ENCODE results near the gene KIF5A.

- TF ChIP-seq CTCF (IDR thresholded peaks at IDR 0.05) (no peak), POLR2AphosphoS5 (IDR thresholded peaks at IDR 0.05) (no peak), EP300 (IDR thresholded peaks at IDR 0.05) (no peak)
Observed at GRCh38 chr12:57518920-57519795, 30.7 kb upstream of the KIF5A start.

Data from esophagus muscularis mucosa (tissue), 4 donors.